DMS114 treated with DMSO at 0.1 percent for 48 hours (cell line): ENCODE data around the gene SLC22A23.
A peak's percentile ranks its signal among the peaks of the same experiment; 100 is the strongest.

Experiments
- DNase-seq: peaks from one replicate; lab custom pipeline; 2025; ENCODE audit not compliant: unreplicated experiment; lab: John Stamatoyannopoulos, UW

The SLC22A23 gene

DNA sequence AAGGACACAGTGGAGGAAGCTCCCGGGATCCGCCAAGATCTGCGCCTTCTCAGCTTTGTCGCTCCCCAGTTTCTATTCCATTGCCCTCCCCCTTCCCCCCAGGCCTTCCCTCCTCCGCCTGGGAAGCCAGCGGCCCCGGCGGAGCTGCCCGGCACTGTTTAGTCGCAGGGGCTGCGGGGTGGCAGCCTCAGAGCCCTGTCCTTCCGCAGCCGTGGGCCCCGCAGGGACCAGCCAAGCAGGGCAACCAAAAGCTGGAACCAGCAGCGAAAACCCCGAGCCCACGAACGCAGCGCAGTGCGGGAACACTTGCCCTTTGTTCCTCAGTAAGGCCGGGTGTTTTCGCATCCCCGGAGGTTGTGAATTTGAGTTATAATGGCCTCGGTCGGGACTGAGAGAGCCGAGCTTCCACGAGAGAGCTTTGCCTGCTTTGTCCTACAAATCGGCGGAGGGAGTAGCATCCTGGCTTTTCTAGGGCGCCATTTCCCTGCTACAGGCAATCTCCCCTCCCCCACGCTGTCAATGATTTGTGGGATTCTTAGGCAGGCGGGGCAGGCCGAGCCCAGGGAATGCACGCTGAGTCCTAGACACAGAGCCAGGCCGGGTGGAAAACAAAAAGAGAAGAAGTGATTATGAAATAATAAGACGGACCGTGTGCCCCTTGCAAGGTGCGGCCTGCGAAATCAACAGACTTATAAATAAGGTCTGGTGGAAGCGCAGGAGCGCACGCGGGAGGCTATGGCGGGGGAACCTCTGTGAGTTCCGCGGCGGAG lies 225.4 kb downstream of the SLC22A23 start:
- DNase-seq = no peak

DNA sequence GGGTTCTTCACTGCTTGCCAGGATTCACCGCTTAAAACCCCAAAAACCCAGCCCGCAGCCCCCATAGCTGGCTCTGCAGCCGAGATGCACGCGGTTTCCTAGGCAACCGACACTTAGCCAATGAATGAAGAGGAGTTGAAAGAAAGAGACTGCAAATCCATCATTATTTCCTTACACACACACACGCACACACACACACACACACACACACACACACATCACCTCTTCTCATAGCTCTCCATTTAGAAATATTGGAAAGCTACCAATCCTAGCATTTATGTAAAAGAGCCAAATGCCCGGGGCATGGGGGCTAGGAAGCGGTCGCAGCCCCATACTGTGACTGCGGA lies 226.0 kb downstream of the SLC22A23 start:
- no peak for DNase-seq

DNA sequence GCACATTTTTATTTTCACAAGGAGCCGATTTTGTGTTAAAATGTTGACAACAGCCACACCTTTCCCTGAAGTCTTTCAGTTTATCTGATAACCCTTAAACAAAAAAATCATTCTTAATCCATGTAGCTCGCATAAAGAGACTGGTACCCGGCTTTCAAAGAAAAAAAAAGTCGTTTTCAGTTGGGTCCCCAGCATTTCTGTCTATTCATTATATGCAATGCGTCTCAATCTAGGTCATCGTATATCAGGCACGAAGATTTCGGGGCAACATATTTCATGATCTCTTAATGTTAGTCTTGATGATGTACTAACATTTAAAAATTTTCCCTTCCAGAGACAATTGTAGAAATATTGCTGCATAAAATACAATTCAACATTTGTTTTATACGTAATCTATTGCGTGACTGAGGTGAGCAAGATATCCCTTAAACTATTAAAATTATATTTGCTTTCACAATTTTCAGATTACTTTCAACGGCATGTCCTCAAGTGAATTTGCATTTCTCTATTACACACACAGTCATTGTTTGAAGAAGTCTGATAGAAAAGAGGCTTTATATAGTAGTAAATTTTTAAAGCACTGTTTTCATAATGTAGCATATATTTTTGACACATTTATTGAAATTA lies 226.5 kb downstream of the SLC22A23 start:
- no peak for DNase-seq

DNA sequence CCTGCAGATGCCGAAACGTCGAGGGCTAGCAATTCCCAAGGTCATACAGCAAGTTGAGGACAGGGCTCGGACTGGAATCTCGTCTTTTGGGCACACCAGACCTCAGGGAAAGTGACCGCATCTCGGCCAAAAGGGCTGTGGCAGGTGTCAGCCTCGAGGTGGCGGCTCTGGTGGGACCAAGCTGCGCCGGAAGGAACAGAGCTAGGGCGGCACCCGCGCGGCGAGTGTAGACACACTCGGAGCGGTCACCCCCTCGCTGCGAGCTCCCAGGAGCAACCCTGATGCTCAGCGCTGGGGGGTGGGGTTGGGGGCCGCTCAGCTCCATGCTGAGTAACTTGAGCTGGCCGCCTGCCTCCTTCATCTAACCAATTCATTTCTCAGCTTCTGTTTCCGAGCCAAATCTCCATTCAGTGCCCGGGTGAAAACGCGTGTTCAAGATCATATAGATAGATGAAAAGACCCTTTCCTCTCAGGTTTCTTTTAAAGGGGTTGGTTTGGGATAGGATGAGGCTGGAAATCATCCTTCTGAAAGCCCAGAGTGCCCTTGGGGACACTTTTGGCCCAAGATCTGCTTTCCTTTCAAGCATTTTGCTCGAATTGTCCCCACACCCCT lies 227.2 kb downstream of the SLC22A23 start:
- no peak for DNase-seq

DNA sequence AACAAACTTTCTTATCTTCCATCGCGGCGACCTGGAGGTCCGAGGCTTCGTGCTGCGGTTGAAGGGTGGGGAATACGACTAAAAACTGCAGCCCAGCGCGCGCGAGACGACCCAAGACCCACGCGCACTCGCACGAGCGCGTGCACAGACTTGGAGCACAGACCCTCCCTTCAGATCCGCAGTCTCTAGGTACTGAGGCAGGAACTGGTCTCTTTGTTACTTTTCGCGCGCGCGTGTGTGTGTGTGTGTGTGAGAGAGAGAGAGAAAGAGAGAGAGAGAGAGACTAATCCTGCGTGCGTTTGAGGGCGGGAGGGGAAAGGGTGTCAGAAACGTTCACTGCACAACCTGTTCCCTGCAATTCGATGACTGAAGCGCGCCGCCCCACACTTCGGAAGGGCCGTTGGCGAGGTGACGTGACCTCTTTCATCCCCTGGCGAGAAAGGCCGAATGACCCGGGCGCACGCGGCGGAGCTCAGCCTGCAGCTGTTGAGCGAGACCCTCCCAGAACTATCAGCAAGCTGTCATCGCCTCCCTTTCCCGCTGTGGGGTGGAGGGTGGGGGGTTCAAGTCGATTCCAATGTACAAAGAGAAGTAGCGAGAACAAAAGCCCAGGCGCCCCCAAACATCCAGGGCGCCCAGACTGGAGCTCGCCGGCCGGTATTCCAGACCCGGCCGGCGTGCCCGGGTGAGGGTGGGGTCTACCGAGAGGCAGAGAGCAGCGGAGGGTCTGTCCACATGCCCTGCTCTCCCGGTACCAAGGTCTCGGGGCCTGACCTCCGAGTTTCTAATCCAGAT lies 227.9 kb downstream of the SLC22A23 start:
- DNase-seq = no peak

DNA sequence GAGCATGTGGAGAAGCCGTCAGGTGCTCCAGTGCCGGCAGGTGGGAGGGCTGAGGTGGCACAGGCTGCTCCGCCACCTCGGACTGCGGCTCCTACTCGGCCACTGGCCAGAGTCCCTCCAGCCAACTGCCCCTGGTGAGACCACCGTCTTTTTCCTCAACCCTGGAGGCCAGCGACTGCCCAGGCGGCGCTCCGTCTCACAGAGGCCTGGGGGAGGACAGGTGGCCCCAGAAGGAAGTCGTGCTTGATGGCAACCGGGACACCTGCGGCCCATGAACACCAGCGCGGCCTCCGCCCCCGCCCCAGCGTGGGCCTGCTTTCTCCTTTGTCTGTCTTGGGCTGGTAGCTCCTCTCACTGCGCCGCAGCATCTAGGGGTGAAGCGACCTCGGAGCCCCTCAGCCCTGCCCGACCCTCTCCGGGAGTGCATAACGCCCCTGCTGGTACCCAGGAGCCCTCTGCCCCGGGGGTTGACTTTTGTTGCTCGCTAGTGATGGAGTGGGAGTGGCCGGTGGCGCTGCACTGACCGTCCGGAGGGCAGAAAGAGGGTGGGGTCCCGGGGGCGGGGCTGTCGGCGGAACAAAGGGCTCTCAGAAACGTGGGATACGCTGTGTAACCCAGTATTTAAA lies 228.7 kb downstream of the SLC22A23 start:
- no peak for DNase-seq

DNA sequence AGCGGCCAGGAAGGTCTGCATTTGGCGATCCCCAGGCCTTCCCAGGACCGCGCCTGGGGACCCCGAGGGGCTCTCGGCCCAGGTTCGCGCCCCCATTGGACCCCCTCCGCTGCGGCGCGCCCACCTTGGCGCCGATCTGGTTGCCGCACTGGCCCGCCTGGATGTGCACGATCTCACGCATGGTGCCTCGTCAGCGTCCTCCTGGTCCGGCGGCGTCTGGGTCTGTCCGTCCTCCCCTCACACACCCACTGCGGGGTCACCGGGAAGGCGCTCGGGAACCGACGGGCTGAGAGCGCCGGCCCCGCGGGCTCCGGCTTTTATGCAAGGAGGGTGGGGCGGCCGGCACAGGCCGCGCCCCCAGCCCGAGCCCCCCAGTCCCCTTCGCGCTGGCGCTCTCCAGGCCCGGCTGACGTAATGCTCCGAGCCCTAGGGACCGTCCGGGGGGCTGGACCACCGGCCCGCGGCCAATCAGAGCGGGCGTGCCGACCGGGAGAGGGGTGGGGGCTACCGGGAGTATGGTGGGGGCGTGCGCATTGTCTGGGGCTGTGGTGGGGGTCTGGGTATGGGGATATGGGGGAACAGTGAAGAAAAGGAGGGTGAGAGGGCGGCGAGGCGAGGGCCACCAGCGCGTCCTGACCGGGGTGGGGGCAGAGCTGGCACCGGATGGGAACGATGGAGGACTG lies 229.3 kb downstream of the SLC22A23 start, which contains the start of gene TUBB2B:
TUBB2B (minus strand) TSS at position 291 of the 683 bp plus-strand sequence; CDS start at position 181, 110 bp downstream.
- peak; percentile 71 for DNase-seq

DNA sequence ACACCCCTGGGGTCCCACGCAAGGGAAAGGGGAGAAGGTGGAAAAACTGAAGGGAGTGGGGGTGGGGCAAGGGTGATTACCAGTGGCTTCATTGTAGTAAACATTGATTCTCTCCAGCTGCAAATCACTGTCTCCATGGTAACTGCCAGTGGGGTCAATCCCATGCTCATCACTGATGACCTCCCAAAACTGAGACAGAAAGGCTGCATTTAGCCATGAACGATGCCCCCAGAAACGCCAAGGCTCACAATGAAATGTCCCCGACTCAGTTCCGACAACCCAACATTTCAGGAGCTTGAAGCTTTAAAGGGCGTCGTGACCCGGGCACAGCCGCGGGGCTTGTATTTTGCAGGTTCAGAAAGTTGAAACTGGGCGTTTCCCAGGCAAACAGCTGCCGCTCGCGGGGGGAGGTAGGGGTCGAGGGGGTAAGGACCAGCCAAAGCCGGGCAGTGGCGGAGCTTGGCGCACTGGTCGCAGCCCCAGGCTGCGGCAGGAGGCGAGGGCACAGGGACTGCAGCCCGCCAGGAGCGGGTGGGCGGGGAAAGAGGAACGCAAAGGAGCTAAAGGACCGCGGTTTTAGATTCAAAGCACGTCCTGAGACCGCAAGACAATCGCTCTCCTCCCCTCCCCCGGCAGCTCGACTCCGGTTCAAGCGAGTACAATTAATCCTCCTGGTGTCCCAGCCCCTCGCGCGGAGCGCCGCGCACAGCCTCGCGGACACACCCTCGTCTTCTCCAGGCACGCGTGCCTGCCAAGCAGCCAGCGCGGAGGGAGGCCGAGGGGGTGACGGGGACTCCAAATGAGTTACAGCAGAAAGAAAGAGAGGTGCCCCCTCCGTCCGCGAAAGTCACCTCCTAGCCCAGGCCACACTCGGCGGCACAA lies 230.1 kb downstream of the SLC22A23 start:
- DNase-seq = peak; percentile 23

DNA sequence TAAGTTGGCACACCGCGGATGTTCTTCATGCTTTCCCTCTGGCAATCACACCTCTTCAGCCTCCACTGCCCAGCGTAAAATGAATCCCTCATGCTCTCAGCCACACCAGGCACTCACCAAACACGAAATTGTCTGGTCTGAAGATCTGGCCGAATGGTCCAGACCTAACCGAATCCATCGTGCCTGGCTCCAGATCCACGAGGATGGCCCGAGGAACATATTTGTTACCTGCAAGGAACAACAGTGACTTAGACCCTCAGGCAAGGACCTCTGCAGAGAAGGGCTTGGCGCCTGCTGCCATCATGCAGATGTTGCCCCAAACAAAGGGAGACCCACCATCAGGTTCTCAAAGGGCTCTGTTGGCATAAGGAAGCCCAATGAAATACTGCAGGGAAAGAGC lies 230.8 kb downstream of the SLC22A23 start:
- no peak for DNase-seq

DNA sequence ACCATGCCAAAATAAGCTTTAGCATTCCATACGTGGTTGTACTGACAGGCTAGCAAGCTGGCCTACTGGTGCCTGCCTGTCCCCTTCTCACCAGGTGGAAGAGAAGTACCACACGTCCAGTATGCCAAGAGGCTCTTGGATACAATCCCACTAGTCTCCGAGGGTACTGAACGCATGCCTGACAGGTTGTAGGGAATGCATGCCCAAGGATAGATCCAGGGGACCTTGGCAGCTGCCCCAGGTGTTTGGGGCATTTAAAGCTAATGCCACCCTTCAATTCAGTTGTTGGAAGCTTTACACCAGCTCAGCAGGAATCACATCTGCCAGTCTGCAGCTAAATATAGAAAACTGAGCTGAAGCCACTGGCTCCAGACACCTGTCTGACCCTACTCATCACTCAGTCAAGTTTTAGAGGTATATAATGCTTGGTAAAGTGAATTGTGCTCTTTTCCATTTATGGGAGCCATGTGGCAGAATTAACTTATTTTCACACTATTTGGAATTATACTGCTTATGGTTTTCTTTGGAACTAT lies 234.3 kb downstream of the SLC22A23 start:
- DNase-seq = no peak

DNA sequence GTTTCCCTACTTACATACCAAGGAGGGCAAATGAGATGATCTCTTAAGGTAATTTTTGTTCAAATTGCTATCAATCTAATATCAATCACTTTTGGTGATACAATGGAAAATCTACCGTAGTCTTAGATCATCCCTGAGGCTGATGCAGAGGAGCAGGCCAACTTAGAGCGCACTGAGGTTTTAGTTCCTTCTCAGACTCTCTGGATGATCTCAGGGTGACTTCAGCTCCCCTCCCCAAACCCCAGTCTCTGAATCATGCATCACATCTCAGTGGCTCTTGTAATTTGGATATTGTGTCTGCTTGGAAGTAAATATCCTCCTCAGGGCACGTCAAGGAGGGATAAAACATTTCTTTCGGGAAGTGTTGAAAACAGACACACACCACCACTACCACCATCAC lies 235.3 kb downstream of the SLC22A23 start:
- no peak for DNase-seq

DNA sequence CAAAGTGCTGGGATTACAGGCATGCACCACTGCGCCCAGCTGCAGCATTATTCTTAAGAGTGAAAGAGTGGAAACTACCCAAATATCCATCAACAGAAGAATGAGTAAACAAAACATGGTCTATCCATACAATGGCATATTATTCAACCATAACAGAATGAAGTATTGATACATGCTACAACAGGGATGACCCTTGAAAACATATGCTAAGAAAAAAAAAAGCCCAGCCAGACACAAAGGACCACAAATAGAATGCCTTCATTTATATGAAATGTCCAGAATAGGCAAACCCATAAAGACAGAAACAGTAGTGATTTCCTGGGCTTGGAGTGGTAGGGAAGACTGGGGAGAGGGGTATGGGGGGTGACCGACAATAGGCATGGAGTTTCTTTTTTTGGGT lies 236.5 kb downstream of the SLC22A23 start:
- no peak for DNase-seq
